ENCODE data around the gene PPFIA1. TPM values are rescaled to one million over a fixed set of nuclear protein-coding genes. Genes with fewer than 3 reads are reported as not detected.

Gene PPFIA1
- total RNA-seq, 1 donor from 2014 or later: 52.3 TPM

GRCh38 chr11:70244698-70245097 lies 25.8 kb upstream of the PPFIA1 start:
- H3K4me1 Mint-ChIP-seq (ENCODE audit: unreplicated experiment): no peaks in the 10 kb centered on the region
- H3K4me3 Mint-ChIP-seq (ENCODE audit: unreplicated experiment): no peak overlapping the region
- no peak overlapping the region for H3K27ac Mint-ChIP-seq (ENCODE audit: unreplicated experiment)
- H3K9me3 Mint-ChIP-seq (ENCODE audit: unreplicated experiment): no peaks in the 10 kb centered on the region
- H3K36me3 Mint-ChIP-seq (ENCODE audit: low read depth, unreplicated experiment): no peaks in the 10 kb centered on the region
- H3K27me3 Mint-ChIP-seq (ENCODE audit: unreplicated experiment): peaks cover 12% of the 10 kb centered on the region
- no peak for DNase-seq (ENCODE audit: low spot score)
- TF ChIP-seq CTCF (IDR thresholded peaks at IDR 0.05; ENCODE audit: unreplicated experiment): no peak

- no peak for TF ChIP-seq CTCF (IDR thresholded peaks at IDR 0.05; ENCODE audit: unreplicated experiment)
- Mint-ChIP-seq H3K36me3 (ENCODE audit: low read depth, unreplicated experiment) (no peaks in the 10 kb centered on the region), H3K9me3 (ENCODE audit: unreplicated experiment) (no peaks in the 10 kb centered on the region), H3K27me3 (ENCODE audit: unreplicated experiment) (peaks cover 10% of the 10 kb centered on the region), H3K4me3 (ENCODE audit: unreplicated experiment) (no peak overlapping the region), H3K27ac (ENCODE audit: unreplicated experiment) (no peak overlapping the region), H3K4me1 (ENCODE audit: unreplicated experiment) (no peaks in the 10 kb centered on the region)
- no peak for DNase-seq (ENCODE audit: low spot score)
These were observed 24.3 kb upstream of the PPFIA1 start for GRCh38 chr11:70246196-70246595.

GRCh38 chr11:70247042-70247709 lies 23.3 kb upstream of the PPFIA1 start:
- H3K27me3 Mint-ChIP-seq (ENCODE audit: unreplicated experiment): peaks cover 12% of the 10 kb centered on the region
- no peak overlapping the region for H3K27ac Mint-ChIP-seq (ENCODE audit: unreplicated experiment)
- no peak for TF ChIP-seq CTCF (IDR thresholded peaks at IDR 0.05; ENCODE audit: unreplicated experiment)
- DNase-seq (ENCODE audit: low spot score): no peak
- H3K4me1 Mint-ChIP-seq (ENCODE audit: unreplicated experiment): no peaks in the 10 kb centered on the region
- no peak overlapping the region for H3K4me3 Mint-ChIP-seq (ENCODE audit: unreplicated experiment)
- no peaks in the 10 kb centered on the region for H3K36me3 Mint-ChIP-seq (ENCODE audit: low read depth, unreplicated experiment)
- no peaks in the 10 kb centered on the region for H3K9me3 Mint-ChIP-seq (ENCODE audit: unreplicated experiment)

GRCh38 chr11:70247710-70248072 lies 22.8 kb upstream of the PPFIA1 start:
- H3K4me3 Mint-ChIP-seq (ENCODE audit: unreplicated experiment): no peak overlapping the region
- no peak for TF ChIP-seq CTCF (IDR thresholded peaks at IDR 0.05; ENCODE audit: unreplicated experiment)
- no peak for DNase-seq (ENCODE audit: low spot score)
- H3K36me3 Mint-ChIP-seq (ENCODE audit: low read depth, unreplicated experiment): no peaks in the 10 kb centered on the region
- H3K4me1 Mint-ChIP-seq (ENCODE audit: unreplicated experiment): no peaks in the 10 kb centered on the region
- peaks cover 15% of the 10 kb centered on the region for H3K27me3 Mint-ChIP-seq (ENCODE audit: unreplicated experiment)
- H3K27ac Mint-ChIP-seq (ENCODE audit: unreplicated experiment): no peak overlapping the region
- no peaks in the 10 kb centered on the region for H3K9me3 Mint-ChIP-seq (ENCODE audit: unreplicated experiment)

- no peak for DNase-seq (ENCODE audit: low spot score)
These were observed 19.4 kb upstream of the PPFIA1 start for GRCh38 chr11:70250876-70251658.

More at GRCh38 chr11:70250876-70251658, 19.4 kb upstream of the PPFIA1 start:
- Mint-ChIP-seq H3K9me3 (ENCODE audit: unreplicated experiment) (no peaks in the 10 kb centered on the region), H3K36me3 (ENCODE audit: low read depth, unreplicated experiment) (no peaks in the 10 kb centered on the region), H3K27ac (ENCODE audit: unreplicated experiment) (no peak overlapping the region), H3K4me3 (ENCODE audit: unreplicated experiment) (no peak overlapping the region), H3K27me3 (ENCODE audit: unreplicated experiment) (peaks cover 8% of the 10 kb centered on the region), H3K4me1 (ENCODE audit: unreplicated experiment) (no peaks in the 10 kb centered on the region)
- TF ChIP-seq CTCF (IDR thresholded peaks at IDR 0.05; ENCODE audit: unreplicated experiment): no peak

All from endothelial cell (in vitro differentiated cells).